HEK293 (cell line): ENCODE results near the gene CCSER1.

Experiments
- CTCF ChIA-PET: fragments of 350-600 bp; formaldehyde crosslinking; extraction: SDS; loops from one replicate; lab custom pipeline; 2021; ENCODE audit warnings: antibody characterized with exemption; lab: Yijun Ruan, JAX
- POLR2A ChIA-PET: fragments of 300-600 bp; formaldehyde crosslinking; extraction: SDS; loops from one replicate; lab custom pipeline; 2020; ENCODE audit warnings: antibody characterized with exemption, inconsistent platforms; lab: Yijun Ruan, JAX
- H3K27ac ChIP-seq: fragments of 200-500 bp; sonication (Bioruptor generic); 2 replicates; pipeline ENCODE4 v1.5.1; 2014; ENCODE audit warnings: low read depth, low read length, control low read depth, inconsistent platforms; ENCODE audit errors: extremely low read depth
- H3K36me3 ChIP-seq, 2 experiments: fragments of 200-500 bp in 1 of 2; sonication (Bioruptor generic) in 1 of 2; 1 replicate in 1 of 2; 2 replicates in 1 of 2; pipeline ENCODE4 v1.5.1; 2014 to 2017; ENCODE audit warnings: inconsistent platforms in 2 of 2, low read length in 2 of 2; ENCODE audit not compliant: control insufficient read depth in 2 of 2, insufficient read depth in 1 of 2
- H3K4me1 ChIP-seq: fragments of 200-500 bp; sonication (Bioruptor generic); 2 replicates; pipeline ENCODE4 v1.5.1; 2014; ENCODE audit warnings: mild to moderate bottlenecking, low read length, inconsistent platforms; ENCODE audit not compliant: control insufficient read depth, insufficient read depth
- H3K4me3 ChIP-seq: 2 replicates; pipeline ENCODE4 v1.5.1; 2011; ENCODE audit warnings: low read depth, mild to moderate bottlenecking, control low read depth, low read length, moderate library complexity
- H3K9me3 ChIP-seq: fragments of 200-500 bp; sonication (Bioruptor generic); 2 replicates; pipeline ENCODE4 v1.5.1; 2014; ENCODE audit warnings: low read depth, low read length, inconsistent platforms; ENCODE audit not compliant: control insufficient read depth, insufficient read depth
- EGR2 ChIP-seq: fragments of 450-650 bp; formaldehyde crosslinking; IDR thresholded peaks from 2 replicates; pipeline ENCODE4 v1.5.1; 2016; ENCODE audit warnings: low read depth, missing biosample characterization, missing genetic modification characterization
- ZBTB17 ChIP-seq: fragments of 450-650 bp; formaldehyde crosslinking; IDR thresholded peaks from 2 replicates; pipeline ENCODE4 v1.5.1; 2016; ENCODE audit warnings: missing biosample characterization, missing genetic modification characterization
- ZBTB21 ChIP-seq: fragments of 450-650 bp; formaldehyde crosslinking; IDR thresholded peaks from 2 replicates; pipeline ENCODE4 v1.5.1; 2017; ENCODE audit warnings: missing biosample characterization, missing genetic modification characterization
- ZNF121 ChIP-seq: fragments of 450-650 bp; formaldehyde crosslinking; IDR thresholded peaks from 2 replicates; pipeline ENCODE4 v1.5.1; 2016; ENCODE audit warnings: missing biosample characterization, missing genetic modification characterization
- ZNF155 ChIP-seq: fragments of 450-650 bp; formaldehyde crosslinking; IDR thresholded peaks from 2 replicates; pipeline ENCODE4 v1.5.1; 2016; ENCODE audit warnings: missing biosample characterization, missing genetic modification characterization
- ZNF184 ChIP-seq: fragments of 450-650 bp; IDR thresholded peaks from 2 replicates; pipeline ENCODE4 v1.5.1; 2018; ENCODE audit warnings: missing biosample characterization, mild to moderate bottlenecking, missing genetic modification characterization
- ZNF211 ChIP-seq: fragments of 450-650 bp; formaldehyde crosslinking; IDR thresholded peaks from 2 replicates; pipeline ENCODE4 v1.5.1; 2016; ENCODE audit warnings: low read depth, missing biosample characterization, missing genetic modification characterization
- ZNF24 ChIP-seq: fragments of 450-650 bp; formaldehyde crosslinking; IDR thresholded peaks from 2 replicates; pipeline ENCODE4 v1.5.1; 2016; ENCODE audit warnings: missing biosample characterization, missing genetic modification characterization
- ZNF394 ChIP-seq: fragments of 450-650 bp; formaldehyde crosslinking; IDR thresholded peaks from 2 replicates; pipeline ENCODE4 v1.5.1; 2016; ENCODE audit warnings: missing biosample characterization, missing genetic modification characterization, mild to moderate bottlenecking, moderate library complexity, borderline replicate concordance
- ZNF416 ChIP-seq: fragments of 450-650 bp; formaldehyde crosslinking; IDR thresholded peaks from 2 replicates; pipeline ENCODE4 v1.5.1; 2016; ENCODE audit warnings: missing biosample characterization, missing genetic modification characterization
- ZNF473 ChIP-seq: fragments of 450-650 bp; formaldehyde crosslinking; IDR thresholded peaks from 2 replicates; pipeline ENCODE4 v1.5.1; 2017; ENCODE audit warnings: missing biosample characterization, missing genetic modification characterization
- ZNF529 ChIP-seq: fragments of 450-650 bp; formaldehyde crosslinking; IDR thresholded peaks from 2 replicates; pipeline ENCODE4 v1.5.1; 2017; ENCODE audit warnings: missing genetic modification characterization, missing biosample characterization; ENCODE audit not compliant: insufficient replicate concordance
- ZNF549 ChIP-seq: fragments of 450-650 bp; IDR thresholded peaks from 2 replicates; pipeline ENCODE4 v1.5.1; 2018; ENCODE audit warnings: missing biosample characterization, missing genetic modification characterization, mild to moderate bottlenecking, inconsistent platforms, moderate library complexity
- ZNF558 ChIP-seq: fragments of 450-650 bp; formaldehyde crosslinking; IDR thresholded peaks from 2 replicates; pipeline ENCODE4 v1.5.1; 2016; ENCODE audit warnings: missing biosample characterization, missing genetic modification characterization
- ZNF600 ChIP-seq: fragments of 450-650 bp; formaldehyde crosslinking; IDR thresholded peaks from 2 replicates; pipeline ENCODE4 v1.5.1; 2016; ENCODE audit warnings: missing biosample characterization, missing genetic modification characterization
- ZNF658 ChIP-seq: fragments of 450-650 bp; formaldehyde crosslinking; IDR thresholded peaks from 2 replicates; pipeline ENCODE4; 2016; ENCODE audit warnings: missing biosample characterization, missing genetic modification characterization
- ZNF677 ChIP-seq: fragments of 450-650 bp; IDR thresholded peaks from 2 replicates; pipeline ENCODE4 v1.5.0; 2018; ENCODE audit warnings: missing biosample characterization, mild to moderate bottlenecking, missing genetic modification characterization, moderate library complexity
- ZNF776 ChIP-seq: fragments of 450-650 bp; formaldehyde crosslinking; IDR thresholded peaks from 2 replicates; pipeline ENCODE4 v1.5.0; 2017; ENCODE audit warnings: missing biosample characterization, missing genetic modification characterization, borderline replicate concordance
- ZNF785 ChIP-seq: fragments of 450-650 bp; formaldehyde crosslinking; IDR thresholded peaks from 2 replicates; pipeline ENCODE4 v1.5.1; 2016; ENCODE audit warnings: missing biosample characterization, missing genetic modification characterization
- ZSCAN23 ChIP-seq: fragments of 450-650 bp; formaldehyde crosslinking; IDR thresholded peaks from 2 replicates; pipeline ENCODE4 v1.5.1; 2016; ENCODE audit warnings: missing biosample characterization, missing genetic modification characterization
- TF ChIP-seq, protein P1 (sequence below): fragments of 450-650 bp; formaldehyde crosslinking; IDR thresholded peaks from 2 replicates; pipeline ENCODE4 v1.5.1; 2017; ENCODE audit warnings: missing biosample characterization, mild to moderate bottlenecking, missing genetic modification characterization, moderate library complexity
- TF ChIP-seq, protein P2 (sequence below): fragments of 450-650 bp; formaldehyde crosslinking; IDR thresholded peaks from 2 replicates; pipeline ENCODE4 v1.5.1; 2016; ENCODE audit warnings: missing biosample characterization, missing genetic modification characterization
- TF ChIP-seq, protein P3 (sequence below): fragments of 450-650 bp; formaldehyde crosslinking; IDR thresholded peaks from 2 replicates; pipeline ENCODE4 v1.5.1; 2016; ENCODE audit warnings: missing biosample characterization, missing genetic modification characterization

The CCSER1 gene

GRCh38 chr4:91028228-91028627 lies 901.0 kb downstream of the CCSER1 start:
- POLR2A ChIA-PET = no interaction called here
- Histone ChIP-seq H3K9me3 (no peaks in the 10 kb centered on the region), H3K27ac (no peak overlapping the region), H3K4me3 (no peak overlapping the region), H3K36me3 (no peaks in the 10 kb centered on the region), H3K4me1 (no peaks in the 10 kb centered on the region)
- no peak for TF ChIP-seq ZNF529
- TF ChIP-seq, protein P1, sequence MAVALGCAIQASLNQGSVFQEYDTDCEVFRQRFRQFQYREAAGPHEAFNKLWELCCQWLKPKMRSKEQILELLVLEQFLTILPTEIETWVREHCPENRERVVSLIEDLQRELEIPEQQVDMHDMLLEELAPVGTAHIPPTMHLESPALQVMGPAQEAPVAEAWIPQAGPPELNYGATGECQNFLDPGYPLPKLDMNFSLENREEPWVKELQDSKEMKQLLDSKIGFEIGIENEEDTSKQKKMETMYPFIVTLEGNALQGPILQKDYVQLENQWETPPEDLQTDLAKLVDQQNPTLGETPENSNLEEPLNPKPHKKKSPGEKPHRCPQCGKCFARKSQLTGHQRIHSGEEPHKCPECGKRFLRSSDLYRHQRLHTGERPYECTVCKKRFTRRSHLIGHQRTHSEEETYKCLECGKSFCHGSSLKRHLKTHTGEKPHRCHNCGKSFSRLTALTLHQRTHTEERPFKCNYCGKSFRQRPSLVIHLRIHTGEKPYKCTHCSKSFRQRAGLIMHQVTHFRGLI (tag by site-specific recombination) = no peak
- no peak for TF ChIP-seq ZNF677
- TF ChIP-seq ZBTB17 (tag by site-specific recombination) = no peak
- CTCF ChIA-PET = no interaction called here

DNA sequence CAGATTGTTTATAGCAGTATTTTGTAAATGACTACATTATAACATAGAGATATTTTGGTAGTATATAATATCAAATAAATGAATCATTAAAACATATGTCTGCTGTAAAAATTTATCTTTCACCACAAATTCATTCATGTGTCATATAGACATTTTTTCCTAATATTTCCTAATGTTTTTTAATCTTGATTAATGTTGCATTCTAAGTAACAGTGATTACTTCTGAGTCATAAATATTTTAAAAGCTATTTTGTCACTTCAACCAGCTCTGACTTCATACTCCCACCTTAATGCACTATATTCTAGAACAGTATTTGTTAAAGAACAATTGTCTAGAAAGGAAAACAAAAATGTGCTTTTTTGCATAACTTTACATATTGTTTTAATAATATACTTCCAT lies 904.6 kb downstream of the CCSER1 start:
- no peaks in the 10 kb centered on the region for H3K9me3 ChIP-seq
- no peaks in the 10 kb centered on the region for H3K4me1 ChIP-seq
- H3K4me3 ChIP-seq = no peak overlapping the region
- no peak overlapping the region for H3K27ac ChIP-seq
- ChIA-PET CTCF (no interaction called here), POLR2A (no interaction called here)
- no peaks in the 10 kb centered on the region for H3K36me3 ChIP-seq
- TF ChIP-seq, protein P2, sequence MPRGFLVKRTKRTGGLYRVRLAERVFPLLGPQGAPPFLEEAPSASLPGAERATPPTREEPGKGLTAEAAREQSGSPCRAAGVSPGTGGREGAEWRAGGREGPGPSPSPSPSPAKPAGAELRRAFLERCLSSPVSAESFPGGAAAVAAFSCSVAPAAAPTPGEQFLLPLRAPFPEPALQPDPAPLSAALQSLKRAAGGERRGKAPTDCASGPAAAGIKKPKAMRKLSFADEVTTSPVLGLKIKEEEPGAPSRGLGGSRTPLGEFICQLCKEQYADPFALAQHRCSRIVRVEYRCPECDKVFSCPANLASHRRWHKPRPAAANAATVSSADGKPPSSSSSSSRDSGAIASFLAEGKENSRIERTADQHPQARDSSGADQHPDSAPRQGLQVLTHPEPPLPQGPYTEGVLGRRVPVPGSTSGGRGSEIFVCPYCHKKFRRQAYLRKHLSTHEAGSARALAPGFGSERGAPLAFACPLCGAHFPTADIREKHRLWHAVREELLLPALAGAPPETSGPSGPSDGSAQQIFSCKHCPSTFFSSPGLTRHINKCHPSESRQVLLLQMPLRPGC (tag by site-specific recombination) = no peak
- TF ChIP-seq, protein P3, sequence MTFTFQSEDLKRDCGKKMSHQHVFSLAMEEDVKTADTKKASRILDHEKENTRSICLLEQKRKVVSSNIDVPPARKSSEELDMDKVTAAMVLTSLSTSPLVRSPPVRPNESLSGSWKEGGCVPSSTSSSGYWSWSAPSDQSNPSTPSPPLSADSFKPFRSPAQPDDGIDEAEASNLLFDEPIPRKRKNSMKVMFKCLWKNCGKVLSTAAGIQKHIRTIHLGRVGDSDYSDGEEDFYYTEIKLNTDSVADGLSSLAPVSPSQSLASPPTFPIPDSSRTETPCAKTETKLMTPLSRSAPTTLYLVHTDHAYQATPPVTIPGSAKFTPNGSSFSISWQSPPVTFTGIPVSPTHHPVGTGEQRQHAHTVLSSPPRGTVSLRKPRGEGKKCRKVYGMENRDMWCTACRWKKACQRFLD (tag by site-specific recombination) = no peak
- TF ChIP-seq ZNF121 (no peak), ZNF394 (no peak), ZNF416 (no peak), ZNF24 (no peak), ZNF776 (tag by site-specific recombination) (no peak), ZNF549 (tag by site-specific recombination) (no peak), ZNF184 (tag by site-specific recombination) (no peak), ZNF658 (tag by site-specific recombination) (no peak), EGR2 (tag by site-specific recombination) (no peak), ZNF155 (tag by site-specific recombination) (no peak), ZBTB21 (tag by site-specific recombination) (no peak), ZNF558 (tag by site-specific recombination) (no peak), ZNF600 (tag by site-specific recombination) (no peak), ZNF473 (tag by site-specific recombination) (no peak), ZNF211 (tag by site-specific recombination) (no peak), ZNF785 (no peak), ZSCAN23 (tag by site-specific recombination) (no peak)
